NB4 (cell line): Measurements from ENCODE around the gene HYPK.
A peak's percentile ranks its signal among the peaks of the same experiment; 100 is the strongest.

Experiments
- DNase-seq: peaks from one replicate; pipeline ENCODE4 v3.0.0; 2010; ENCODE audit warnings: low read depth
- H3K4me3 ChIP-seq: one replicate; pipeline ENCODE4 v1.5.1; 2011; ENCODE audit warnings: mild to moderate bottlenecking, low read depth, low read length, moderate library complexity
- MAX ChIP-seq: IDR thresholded peaks from 2 replicates; pipeline ENCODE4 v1.6.1; 2011; ENCODE audit warnings: low read depth, low read length
- MYC ChIP-seq: IDR thresholded peaks from 2 replicates; pipeline ENCODE4 v1.6.1; 2011; ENCODE audit warnings: low read depth, low read length
- POLR2A ChIP-seq: IDR thresholded peaks from 2 replicates; pipeline ENCODE4 v1.6.1; 2011; ENCODE audit warnings: mild to moderate bottlenecking; ENCODE audit not compliant: insufficient read length; ENCODE audit errors: extremely low read depth
- TF ChIP-seq, protein P1 (sequence below): IDR thresholded peaks from one replicate; pipeline ENCODE4 v1.5.1; 2012; ENCODE audit warnings: low read depth, low read length

Gene HYPK

GRCh38 chr15:43793647-43794046 is 6.8 kb upstream of the HYPK start:
- no peak for DNase-seq
- TF ChIP-seq, protein P1, sequence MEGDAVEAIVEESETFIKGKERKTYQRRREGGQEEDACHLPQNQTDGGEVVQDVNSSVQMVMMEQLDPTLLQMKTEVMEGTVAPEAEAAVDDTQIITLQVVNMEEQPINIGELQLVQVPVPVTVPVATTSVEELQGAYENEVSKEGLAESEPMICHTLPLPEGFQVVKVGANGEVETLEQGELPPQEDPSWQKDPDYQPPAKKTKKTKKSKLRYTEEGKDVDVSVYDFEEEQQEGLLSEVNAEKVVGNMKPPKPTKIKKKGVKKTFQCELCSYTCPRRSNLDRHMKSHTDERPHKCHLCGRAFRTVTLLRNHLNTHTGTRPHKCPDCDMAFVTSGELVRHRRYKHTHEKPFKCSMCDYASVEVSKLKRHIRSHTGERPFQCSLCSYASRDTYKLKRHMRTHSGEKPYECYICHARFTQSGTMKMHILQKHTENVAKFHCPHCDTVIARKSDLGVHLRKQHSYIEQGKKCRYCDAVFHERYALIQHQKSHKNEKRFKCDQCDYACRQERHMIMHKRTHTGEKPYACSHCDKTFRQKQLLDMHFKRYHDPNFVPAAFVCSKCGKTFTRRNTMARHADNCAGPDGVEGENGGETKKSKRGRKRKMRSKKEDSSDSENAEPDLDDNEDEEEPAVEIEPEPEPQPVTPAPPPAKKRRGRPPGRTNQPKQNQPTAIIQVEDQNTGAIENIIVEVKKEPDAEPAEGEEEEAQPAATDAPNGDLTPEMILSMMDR = no peak
- TF ChIP-seq MYC (no peak), MAX (no peak), POLR2A (no peak)
- H3K4me3 ChIP-seq = peak overlapping the region; percentile 95

GRCh38 chr15:43794269-43795037 is 5.9 kb upstream of the HYPK start:
- TF ChIP-seq POLR2A (no peak), MAX (no peak), MYC (no peak)
- TF ChIP-seq, protein P1 = no peak
- no peak for DNase-seq
- H3K4me3 ChIP-seq = no peak overlapping the region

DNA sequence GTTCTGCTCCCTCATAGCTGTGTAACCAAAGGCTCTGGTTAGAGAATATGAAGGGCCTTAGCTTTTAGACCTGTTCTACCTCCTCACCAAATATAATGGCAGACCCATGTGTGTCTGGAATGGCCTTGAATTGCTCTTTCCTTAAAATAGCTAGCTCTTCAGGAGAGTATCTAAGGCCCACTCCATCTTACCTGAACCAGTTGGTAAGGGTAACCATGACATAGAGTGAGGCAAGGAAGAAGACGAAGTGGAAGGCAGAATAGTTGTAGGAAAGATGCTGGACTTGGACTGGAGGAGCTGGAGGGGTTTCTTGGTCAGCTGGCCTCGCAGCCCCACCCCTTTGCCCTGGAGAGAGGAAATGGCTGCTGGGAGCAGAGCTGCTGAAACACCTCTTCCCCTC is 5.2 kb upstream of the HYPK start:
- DNase-seq = no peak
- H3K4me3 ChIP-seq = no peak overlapping the region
- TF ChIP-seq POLR2A (no peak), MYC (no peak), MAX (no peak)
- TF ChIP-seq, protein P1 = no peak

DNA sequence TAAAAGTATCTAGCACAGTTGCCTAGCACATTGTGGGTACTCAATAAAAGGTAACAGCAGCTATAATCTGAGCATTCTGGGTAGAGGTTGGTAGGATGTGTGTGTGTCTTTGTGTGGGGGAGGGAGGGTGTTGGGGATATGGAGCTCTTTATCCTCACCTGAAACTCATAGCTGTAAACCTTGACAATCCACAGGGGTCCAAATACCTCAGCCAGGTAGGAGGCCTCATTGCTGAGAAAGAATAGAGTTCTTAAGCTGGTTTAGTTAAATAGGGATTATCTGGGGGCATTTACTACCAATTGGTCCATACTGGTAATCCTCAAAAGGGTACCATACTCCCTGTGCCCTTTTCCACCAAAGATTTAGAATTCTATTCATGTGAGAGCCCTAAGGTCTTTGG is 4.4 kb upstream of the HYPK start:
- no peak for DNase-seq
- H3K4me3 ChIP-seq = no peak overlapping the region
- no peak for TF ChIP-seq POLR2A
- TF ChIP-seq MAX = no peak
- TF ChIP-seq MYC = no peak
- TF ChIP-seq, protein P1 = no peak

GRCh38 chr15:43796566-43796965 is 3.8 kb upstream of the HYPK start:
- no peak for TF ChIP-seq MAX
- no peak for TF ChIP-seq MYC
- TF ChIP-seq POLR2A = no peak
- TF ChIP-seq, protein P1 = no peak
- no peak overlapping the region for H3K4me3 ChIP-seq
- DNase-seq = no peak
